H1 (cell line): ENCODE results near the gene PAEP. TPM values are rescaled to one million over a fixed set of nuclear protein-coding genes. Genes with fewer than 3 reads are reported as not detected.

Experiments
- CTCF ChIA-PET: fragments of 300-600 bp; sonication (Branson Sonifier 250); formaldehyde crosslinking; loops from one replicate; lab custom pipeline; 2021; ENCODE audit not compliant: partially characterized antibody; lab: Charles Lee
- POLR2A ChIA-PET: fragments of 300-600 bp; sonication (Branson Sonifier 250); formaldehyde crosslinking; loops from one replicate; lab custom pipeline; 2021; ENCODE audit warnings: inconsistent platforms; ENCODE audit not compliant: partially characterized antibody; lab: Charles Lee
- DNase-seq, 2 experiments: peaks; one replicate each; pipeline versions ENCODE4 v3.0.0 to v3.0.0-alpha.2; 2010 to 2022; ENCODE audit warnings: low spot score in 2 of 2, low read depth in 1 of 2, mixed read lengths in 1 of 2
- FAIRE-seq: peaks from 2 replicates; lab custom pipeline; 2011; peaks lifted over from hg19 to GRCh38; lab: Jason Lieb, UNC
- H2AFZ ChIP-seq: 2 replicates; pipeline ENCODE4 v1.8.1; 2012; ENCODE audit warnings: low read length, inconsistent platforms
- H2AK5ac ChIP-seq: 2 replicates; pipeline ENCODE4 v1.6.1; 2013; ENCODE audit warnings: low read depth, low read length
- H2BK120ac ChIP-seq: replicated peaks from 2 replicates; pipeline ENCODE3; 2013; ENCODE audit warnings: low read depth, low read length, inconsistent platforms
- H2BK12ac ChIP-seq: 2 replicates; pipeline ENCODE4 v1.6.1; 2013; ENCODE audit warnings: low read depth, low read length
- H2BK15ac ChIP-seq: 2 replicates; pipeline ENCODE4 v1.6.1; 2013; ENCODE audit warnings: low read length
- H2BK20ac ChIP-seq: 2 replicates; pipeline ENCODE4 v1.6.1; 2013; ENCODE audit warnings: low read length
- H2BK5ac ChIP-seq: 2 replicates; pipeline ENCODE4 v1.6.1; 2013; ENCODE audit warnings: low read depth, low read length
- H3K14ac ChIP-seq: 2 replicates; pipeline ENCODE4 v1.6.1; 2013; ENCODE audit warnings: inconsistent platforms; ENCODE audit not compliant: insufficient read length
- H3K18ac ChIP-seq: 2 replicates; pipeline ENCODE4 v1.6.1; 2013; ENCODE audit warnings: low read length; ENCODE audit errors: extremely low read depth
- H3K23ac ChIP-seq: 2 replicates; pipeline ENCODE4 v1.6.1; 2013; ENCODE audit warnings: inconsistent platforms; ENCODE audit not compliant: insufficient read length
- H3K23me2 ChIP-seq: 2 replicates; pipeline ENCODE4 v1.6.1; 2013; ENCODE audit warnings: low read depth, low read length
- H3K27ac ChIP-seq: 2 replicates; pipeline ENCODE4 v1.6.1; 2011; ENCODE audit warnings: low read depth, low read length, inconsistent platforms
- H3K27me3 ChIP-seq, 4 experiments: replicated peaks in 1 of 4; 1 replicate in 1 of 4; 2 replicates in 3 of 4; pipeline versions ENCODE4 v1.6.1 to v1.8.1; 2011 to 2013; ENCODE audit warnings: low read length in 3 of 4, mild to moderate bottlenecking in 3 of 4, inconsistent platforms in 2 of 4, mixed read lengths in 2 of 4, moderate library complexity in 1 of 4; ENCODE audit not compliant: control insufficient read depth in 3 of 4, insufficient read depth in 3 of 4; ENCODE audit errors: extremely low read depth in 1 of 4
- H3K36me3 ChIP-seq, 4 experiments: 2 replicates each; pipeline versions ENCODE4 v1.6.1 to v1.8.1; 2011 to 2013; ENCODE audit warnings: mild to moderate bottlenecking in 4 of 4, low read length in 3 of 4, moderate library complexity in 2 of 4, control low read depth in 1 of 4, inconsistent platforms in 1 of 4; ENCODE audit not compliant: insufficient read depth in 4 of 4, control insufficient read depth in 2 of 4
- H3K4ac ChIP-seq: replicated peaks from 2 replicates; pipeline ENCODE3; 2013; ENCODE audit warnings: low read length, low read depth, mixed read lengths, inconsistent platforms; ENCODE audit not compliant: insufficient read length
- H3K4me1 ChIP-seq, 4 experiments: replicated peaks in 1 of 4; 1 replicate in 1 of 4; 2 replicates in 3 of 4; pipeline versions ENCODE4 v1.6.1 to v1.8.1; 2011 to 2013; ENCODE audit warnings: low read length in 3 of 4, inconsistent platforms in 2 of 4, mixed read lengths in 1 of 4; ENCODE audit not compliant: insufficient read depth in 4 of 4, control insufficient read depth in 3 of 4
- H3K4me2 ChIP-seq, 2 experiments: 2 replicates each; pipeline versions ENCODE4 v1.6.1 to v1.8.1; 2011 to 2013; ENCODE audit warnings: low read depth in 2 of 2, low read length in 2 of 2, control low read depth in 1 of 2, inconsistent platforms in 1 of 2, mild to moderate bottlenecking in 1 of 2; ENCODE audit not compliant: insufficient read depth in 1 of 2
- H3K4me3 ChIP-seq, 4 experiments: fragments of 200-600, 300-600 bp in 1 of 4; sonication (generic), shearing (Covaris generic), sonication (Bioruptor Twin) in 1 of 4; 2 replicates each; pipeline versions ENCODE4 v1.5.1 to v1.8.1; 2011 to 2016; ENCODE audit warnings: low read length in 4 of 4, low read depth in 3 of 4, control low read depth in 2 of 4, inconsistent platforms in 2 of 4, mild to moderate bottlenecking in 2 of 4, mixed read lengths in 1 of 4, moderate library complexity in 1 of 4; ENCODE audit not compliant: insufficient read depth in 2 of 4; ENCODE audit errors: extremely low read depth in 1 of 4
- H3K56ac ChIP-seq: replicated peaks from 2 replicates; pipeline ENCODE3; 2013; ENCODE audit warnings: low read depth, mild to moderate bottlenecking, mixed read lengths, low read length, inconsistent platforms; ENCODE audit not compliant: insufficient read length
- H3K79me1 ChIP-seq: 2 replicates; pipeline ENCODE4 v1.6.1; 2013; ENCODE audit warnings: low read depth, low read length, control low read depth
- H3K79me2 ChIP-seq, 2 experiments: 2 replicates each; pipeline versions ENCODE4 v1.6.1 to v1.8.1; 2012 to 2013; ENCODE audit warnings: low read length in 2 of 2, mild to moderate bottlenecking in 2 of 2, inconsistent platforms in 1 of 2; ENCODE audit not compliant: insufficient read depth in 2 of 2, control insufficient read depth in 1 of 2
- H3K9ac ChIP-seq, 4 experiments: replicated peaks in 1 of 4; 1 replicate in 1 of 4; 2 replicates in 3 of 4; pipeline versions ENCODE4 v1.6.1 to v1.8.1; 2011 to 2013; ENCODE audit warnings: low read depth in 3 of 4, low read length in 3 of 4, control low read depth in 2 of 4, mild to moderate bottlenecking in 2 of 4, moderate library complexity in 2 of 4, inconsistent platforms in 1 of 4; ENCODE audit errors: extremely low read depth in 1 of 4
- H3K9me3 ChIP-seq, 2 experiments: 2 replicates each; pipeline versions ENCODE4 v1.6.1 to v1.8.1; 2012 to 2013; ENCODE audit warnings: mild to moderate bottlenecking in 2 of 2, moderate library complexity in 2 of 2, control low read depth in 1 of 2, inconsistent platforms in 1 of 2, low read depth in 1 of 2, low read length in 1 of 2, mixed read lengths in 1 of 2; ENCODE audit not compliant: insufficient read depth in 2 of 2
- H4K20me1 ChIP-seq, 2 experiments: replicated peaks in 1 of 2; 2 replicates each; pipeline versions ENCODE3 to v1.8.1; 2011 to 2013; ENCODE audit warnings: inconsistent platforms in 2 of 2, low read length in 2 of 2, mild to moderate bottlenecking in 1 of 2; ENCODE audit not compliant: insufficient read depth in 2 of 2, control insufficient read depth in 1 of 2
- H4K5ac ChIP-seq: 2 replicates; pipeline ENCODE4 v1.6.1; 2013; ENCODE audit warnings: low read length, low read depth, mixed read lengths, inconsistent platforms; ENCODE audit not compliant: insufficient read length
- H4K8ac ChIP-seq: 2 replicates; pipeline ENCODE4 v1.8.0; 2013; ENCODE audit warnings: mild to moderate bottlenecking, moderate library complexity, low read length, inconsistent platforms; ENCODE audit not compliant: insufficient read depth; ENCODE audit errors: extremely low read depth
- H4K91ac ChIP-seq: replicated peaks from 2 replicates; pipeline ENCODE3; 2013; ENCODE audit warnings: low read length, mixed read lengths, inconsistent platforms; ENCODE audit not compliant: insufficient read length
- ATF2 ChIP-seq: IDR thresholded peaks from 2 replicates; pipeline ENCODE4 v1.6.1; 2012; ENCODE audit warnings: low read length, inconsistent platforms
- BRCA1 ChIP-seq: IDR thresholded peaks from 2 replicates; pipeline ENCODE4 v1.6.1; 2012; ENCODE audit warnings: low read depth, low read length, improper control_type of control experiment
- CBX8 ChIP-seq: fragments of 300-800, 300-1000 bp; sonication (generic); IDR thresholded peaks from 2 replicates; pipeline ENCODE4 v1.7.1; 2016; ENCODE audit warnings: low read depth, low read length, borderline replicate concordance
- CTBP2 ChIP-seq: IDR thresholded peaks from 2 replicates; pipeline ENCODE4 v1.7.0; 2011; ENCODE audit warnings: borderline replicate concordance, mild to moderate bottlenecking, moderate library complexity, mixed read lengths, low read length; ENCODE audit not compliant: insufficient read depth, insufficient read length
- JUN ChIP-seq: IDR thresholded peaks from 2 replicates; pipeline ENCODE4 v1.6.1; 2011; ENCODE audit warnings: low read depth, mild to moderate bottlenecking, improper control_type of control experiment, low read length
- PHF8 ChIP-seq: fragments of 200-600 bp; sonication (generic); conservative IDR thresholded peaks from 2 replicates; pipeline ENCODE4 v1.7.1; 2012; ENCODE audit warnings: low read depth, mild to moderate bottlenecking, inconsistent platforms, low read length, moderate library complexity
- POU5F1 ChIP-seq: IDR thresholded peaks from 2 replicates; pipeline ENCODE4 v1.6.1; 2011; ENCODE audit warnings: low read depth, mild to moderate bottlenecking, low read length, moderate library complexity
- RNF2 ChIP-seq: fragments of 200-900, 300-1000 bp; sonication (generic); IDR thresholded peaks from 2 replicates; pipeline ENCODE4 v1.7.1; 2016; ENCODE audit warnings: borderline replicate concordance, low read depth, mild to moderate bottlenecking, antibody characterized with exemption, low read length; ENCODE audit not compliant: poor library complexity, severe bottlenecking; ENCODE audit errors: missing control alignments
- RXRA ChIP-seq: IDR thresholded peaks from 2 replicates; pipeline ENCODE4 v1.6.1; 2011; ENCODE audit warnings: low read depth, mild to moderate bottlenecking, low read length, moderate library complexity; ENCODE audit not compliant: insufficient read depth
- SIN3A ChIP-seq, 2 experiments: IDR thresholded peaks in 1 of 2; conservative IDR thresholded peaks in 1 of 2; 2 replicates each; pipeline ENCODE4 v1.6.1; 2011 to 2012; ENCODE audit warnings: low read length in 2 of 2, improper control_type of control experiment in 1 of 2, low read depth in 1 of 2, mild to moderate bottlenecking in 1 of 2
- SP2 ChIP-seq: IDR thresholded peaks from 2 replicates; pipeline ENCODE4 v1.6.1; 2012; ENCODE audit warnings: mild to moderate bottlenecking, low read length, inconsistent platforms
- TBP ChIP-seq: IDR thresholded peaks from 2 replicates; pipeline ENCODE4 v1.6.1; 2011; ENCODE audit warnings: low read depth, low read length, improper control_type of control experiment
- WGBS, 2 experiments: shearing (Covaris generic) in 1 of 2; methylation state at CpG; one replicate each; pipeline versions ENCODE4 v1.1.6 to v1.1.7; 2013 to 2015; ENCODE audit warnings: low lambda C conversion rate in 2 of 2, mixed read lengths in 2 of 2, inconsistent platforms in 1 of 2, low coverage in 1 of 2, missing lambda C conversion rate in 1 of 2; ENCODE audit not compliant: insufficient replicate concordance in 2 of 2, insufficient coverage in 1 of 2, insufficient read length in 1 of 2; ENCODE audit errors: extremely low coverage in 1 of 2, missing lambda C conversion rate in 1 of 2; 5-methylcytosine and 5-hydroxymethylcytosine counted together
- polyA plus RNA-seq, 7 experiments: library from polyadenylated mRNA; depleted of rRNA in 3 of 7; stranded (reverse) in 5 of 7; unstranded in 2 of 7; fragments of >200 nt in 5 of 7; fragments of 200-250 nt in 2 of 7; gene quantifications; 1 replicate in 5 of 7; 2 replicates in 1 of 7; 4 replicates in 1 of 7; pipeline versions ENCODE4 v1.2.1 to v1.2.3, GENCODE V29; 2011 to 2013; ENCODE audit warnings: missing spikeins in 2 of 7, mixed read lengths in 2 of 7
- total RNA-seq: library from RNA; stranded (reverse); fragmentation: NEBNext Ultra II Directional; extraction: Animal tissue kit (Norgen Biotek cat#: 25700); gene quantifications from 2 replicates; pipeline ENCODE4 v1.2.1, GENCODE V29; 2021

Gene PAEP
- total and polyA plus RNA-seq, 2 of the 8 experiments (the other 6 are each of a cell fraction or from before 2014, with no cell fraction given) = not detected

- H2BK15ac ChIP-seq = no peak overlapping the region
- no peak overlapping the region for H4K5ac ChIP-seq
- H2BK120ac ChIP-seq = no peak overlapping the region
- H3K4ac ChIP-seq = no peak overlapping the region
- no peak overlapping the region for H3K56ac ChIP-seq
- no peak overlapping the region for H3K27ac ChIP-seq
- no peak overlapping the region for H2AK5ac ChIP-seq
- H2BK5ac ChIP-seq = no peak overlapping the region
- 87% methylated on average over 9 of the region's 9 CpGs; no CpG with 5 or more reads in 1 of the 2 experiments for WGBS, 2 experiments
- H3K4me2 ChIP-seq = no peak overlapping the region
- H3K23ac ChIP-seq = no peak overlapping the region
- CTCF ChIA-PET = interaction anchor here (0.7 to 7.2 kb wide), 2 partner anchors 15 to 94 kb away, joined by 4 to 58 read pairs; no protein-coding TSS in a partner anchor
- no peaks in the 10 kb centered on the region for H3K27me3 ChIP-seq
- no peaks in the 10 kb centered on the region for H3K79me2 ChIP-seq
- H2AFZ ChIP-seq = no peak overlapping the region
- no peak overlapping the region for H3K9ac ChIP-seq
- no peak for FAIRE-seq
- peak in 1 of 2 experiments; percentile 31 for DNase-seq
- no peaks in the 10 kb centered on the region; a peak in 1 of 7 replicates for H3K4me1 ChIP-seq
- H4K20me1 ChIP-seq = no peaks in the 10 kb centered on the region
- no peak overlapping the region for H4K8ac ChIP-seq
- POLR2A ChIA-PET = interaction anchor here (1.9 kb wide), 1 partner anchor 12 kb away, joined by 4 read pairs; no protein-coding TSS in a partner anchor
- H3K36me3 ChIP-seq = no peaks in the 10 kb centered on the region
- no peaks in the 10 kb centered on the region for H3K9me3 ChIP-seq
- H3K14ac ChIP-seq = no peak overlapping the region
- H3K4me3 ChIP-seq = no peak overlapping the region
- no peak overlapping the region for H2BK12ac ChIP-seq
- no peaks in the 10 kb centered on the region for H3K79me1 ChIP-seq
- no peak overlapping the region for H4K91ac ChIP-seq
- no peaks in the 10 kb centered on the region for H3K23me2 ChIP-seq
- H3K18ac ChIP-seq = no peak overlapping the region
- H2BK20ac ChIP-seq = no peak overlapping the region
- TF ChIP-seq RXRA = no peak
- TF ChIP-seq JUN = no peak
- TF ChIP-seq POU5F1 = no peak
- no peak for TF ChIP-seq SP2
- no peak for TF ChIP-seq CBX8
- no peak for TF ChIP-seq SIN3A (conservative IDR thresholded peaks at IDR 0.05 in 1 of 2, IDR thresholded peaks at IDR 0.05 in 1 of 2; ENCODE audit: low read depth in 1 of 2, low read length in 2 of 2)
- no peak for TF ChIP-seq PHF8
- TF ChIP-seq TBP = no peak
- no peak for TF ChIP-seq RNF2
- no peak for TF ChIP-seq CTBP2
- TF ChIP-seq BRCA1 = no peak
- no peak for TF ChIP-seq ATF2
Measured at GRCh38 chr9:135588371-135588770, 26.8 kb downstream of the PAEP start.
